ENCODE measurements around the gene OSBPL1A.

DNA sequence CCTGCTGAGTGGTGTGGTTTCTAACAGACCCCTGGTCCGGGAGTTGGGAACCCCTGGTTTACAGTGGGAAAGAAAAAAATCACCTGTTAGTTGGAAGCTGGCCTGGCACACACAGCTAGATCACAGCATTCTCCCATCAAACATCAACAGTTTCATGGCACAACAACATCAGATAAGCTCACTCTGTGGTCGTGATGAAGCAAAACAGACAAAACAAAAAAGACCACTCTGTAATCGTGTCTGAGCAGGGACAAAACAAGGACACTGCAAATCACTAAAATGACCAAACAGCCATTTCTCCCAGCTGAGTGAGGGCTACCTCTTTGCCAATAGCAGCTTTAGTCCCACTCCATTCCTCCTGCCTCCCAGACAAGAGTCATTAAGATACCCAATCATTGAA lies 19.9 kb upstream of the OSBPL1A start:
- TF ChIP-seq, protein P1, sequence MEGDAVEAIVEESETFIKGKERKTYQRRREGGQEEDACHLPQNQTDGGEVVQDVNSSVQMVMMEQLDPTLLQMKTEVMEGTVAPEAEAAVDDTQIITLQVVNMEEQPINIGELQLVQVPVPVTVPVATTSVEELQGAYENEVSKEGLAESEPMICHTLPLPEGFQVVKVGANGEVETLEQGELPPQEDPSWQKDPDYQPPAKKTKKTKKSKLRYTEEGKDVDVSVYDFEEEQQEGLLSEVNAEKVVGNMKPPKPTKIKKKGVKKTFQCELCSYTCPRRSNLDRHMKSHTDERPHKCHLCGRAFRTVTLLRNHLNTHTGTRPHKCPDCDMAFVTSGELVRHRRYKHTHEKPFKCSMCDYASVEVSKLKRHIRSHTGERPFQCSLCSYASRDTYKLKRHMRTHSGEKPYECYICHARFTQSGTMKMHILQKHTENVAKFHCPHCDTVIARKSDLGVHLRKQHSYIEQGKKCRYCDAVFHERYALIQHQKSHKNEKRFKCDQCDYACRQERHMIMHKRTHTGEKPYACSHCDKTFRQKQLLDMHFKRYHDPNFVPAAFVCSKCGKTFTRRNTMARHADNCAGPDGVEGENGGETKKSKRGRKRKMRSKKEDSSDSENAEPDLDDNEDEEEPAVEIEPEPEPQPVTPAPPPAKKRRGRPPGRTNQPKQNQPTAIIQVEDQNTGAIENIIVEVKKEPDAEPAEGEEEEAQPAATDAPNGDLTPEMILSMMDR (IDR thresholded peaks at IDR 0.05), result no peak
- TF ChIP-seq EP300 (IDR thresholded peaks at IDR 0.05; ENCODE audit: low read depth), result no peak
- TF ChIP-seq POLR2A (IDR thresholded peaks at IDR 0.05), result no peak

Measured in transverse colon (tissue), 3 donors.